Tibial artery (tissue), 4 donors: ENCODE data around the gene PHTF2.

Experiments
- DNase-seq, 2 donors: peaks; one replicate each; pipeline ENCODE4 v3.0.0-alpha.2; 2019
- H3K27ac ChIP-seq, 2 donors: fragments of 200-600 bp; sonication (generic) in 1 of 2; 1 replicate in 1 of 2; 2 replicates in 1 of 2; pipeline ENCODE4 v1.5.1; 2018 to 2019; ENCODE audit warnings: mild to moderate bottlenecking in 1 of 2
- H3K27me3 ChIP-seq, 2 donors: fragments of 200-600 bp; sonication (generic) in 1 of 2; one replicate each; pipeline versions ENCODE4 v1.5.1 to v1.6.0; 2016 to 2019
- H3K36me3 ChIP-seq, 3 donors: fragments of 200-600 bp; sonication (generic) in 2 of 3; one replicate each; pipeline ENCODE4 v1.5.1; 2016 to 2019; ENCODE audit warnings: mild to moderate bottlenecking in 2 of 3
- H3K4me1 ChIP-seq, 4 donors: fragments of 200-600 bp; sonication (generic) in 2 of 4; 1 replicate in 3 of 4; 2 replicates in 1 of 4; pipeline ENCODE4 v1.5.1; 2016 to 2019
- H3K4me3 ChIP-seq, 2 donors: fragments of 200-600 bp; sonication (generic) in 1 of 2; 1 replicate in 1 of 2; 2 replicates in 1 of 2; pipeline ENCODE4 v1.5.1; 2018 to 2019; ENCODE audit warnings: mild to moderate bottlenecking in 2 of 2
- H3K9me3 ChIP-seq, 3 donors: fragments of 200-600 bp; sonication (generic) in 1 of 3; one replicate each; pipeline ENCODE4 v1.5.1; 2016 to 2019
- intact Hi-C: fragments of 100-400 bp; cut with DNase I; formaldehyde crosslinking; loops from one replicate; pipeline ENCODE4 v1.15.0; 2023; ENCODE audit warnings: low total_unique reads
- TF ChIP-seq, protein P1 (sequence below), 2 experiments: fragments of 200-600 bp in 1 of 2; fragments of 450-650 bp in 1 of 2; IDR thresholded peaks; one replicate each; pipeline ENCODE4 v1.5.1; 2017 to 2019; ENCODE audit warnings: antibody characterized with exemption in 2 of 2, mild to moderate bottlenecking in 1 of 2, moderate library complexity in 1 of 2

Gene PHTF2

DNA sequence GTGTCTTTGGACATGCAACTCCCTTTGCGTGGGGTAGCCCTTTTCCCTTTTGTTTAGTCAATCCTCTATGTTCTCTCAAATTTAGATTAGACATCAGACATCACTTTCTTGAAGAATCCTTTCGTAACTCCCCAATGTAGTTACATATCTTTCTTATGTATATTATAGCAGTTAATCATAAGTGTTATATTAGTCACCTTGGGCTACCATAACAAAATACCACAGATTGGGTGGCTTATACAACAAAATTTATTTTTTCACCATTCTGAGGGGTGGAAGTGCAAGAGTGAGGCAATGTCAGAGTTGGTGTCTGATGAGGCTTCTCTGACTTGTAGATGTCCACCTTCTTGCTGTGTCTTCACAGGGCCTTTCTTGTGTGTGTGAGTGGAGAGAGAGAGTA, 105.7 kb downstream of the PHTF2 start:
- H3K4me3 ChIP-seq = no peak overlapping the region
- H3K9me3 ChIP-seq = no peaks in the 10 kb centered on the region
- DNase-seq = no peak
- H3K27me3 ChIP-seq = no peaks in the 10 kb centered on the region
- no peak overlapping the region for H3K27ac ChIP-seq
- TF ChIP-seq, protein P1, sequence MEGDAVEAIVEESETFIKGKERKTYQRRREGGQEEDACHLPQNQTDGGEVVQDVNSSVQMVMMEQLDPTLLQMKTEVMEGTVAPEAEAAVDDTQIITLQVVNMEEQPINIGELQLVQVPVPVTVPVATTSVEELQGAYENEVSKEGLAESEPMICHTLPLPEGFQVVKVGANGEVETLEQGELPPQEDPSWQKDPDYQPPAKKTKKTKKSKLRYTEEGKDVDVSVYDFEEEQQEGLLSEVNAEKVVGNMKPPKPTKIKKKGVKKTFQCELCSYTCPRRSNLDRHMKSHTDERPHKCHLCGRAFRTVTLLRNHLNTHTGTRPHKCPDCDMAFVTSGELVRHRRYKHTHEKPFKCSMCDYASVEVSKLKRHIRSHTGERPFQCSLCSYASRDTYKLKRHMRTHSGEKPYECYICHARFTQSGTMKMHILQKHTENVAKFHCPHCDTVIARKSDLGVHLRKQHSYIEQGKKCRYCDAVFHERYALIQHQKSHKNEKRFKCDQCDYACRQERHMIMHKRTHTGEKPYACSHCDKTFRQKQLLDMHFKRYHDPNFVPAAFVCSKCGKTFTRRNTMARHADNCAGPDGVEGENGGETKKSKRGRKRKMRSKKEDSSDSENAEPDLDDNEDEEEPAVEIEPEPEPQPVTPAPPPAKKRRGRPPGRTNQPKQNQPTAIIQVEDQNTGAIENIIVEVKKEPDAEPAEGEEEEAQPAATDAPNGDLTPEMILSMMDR (IDR thresholded peaks at IDR 0.05) = no peak
- no peaks in the 10 kb centered on the region for H3K4me1 ChIP-seq
- intact Hi-C loops = no loop called here
- H3K36me3 ChIP-seq = peaks cover 3 to 15% (median 4%) of the 10 kb centered on the region in 3 donors

DNA sequence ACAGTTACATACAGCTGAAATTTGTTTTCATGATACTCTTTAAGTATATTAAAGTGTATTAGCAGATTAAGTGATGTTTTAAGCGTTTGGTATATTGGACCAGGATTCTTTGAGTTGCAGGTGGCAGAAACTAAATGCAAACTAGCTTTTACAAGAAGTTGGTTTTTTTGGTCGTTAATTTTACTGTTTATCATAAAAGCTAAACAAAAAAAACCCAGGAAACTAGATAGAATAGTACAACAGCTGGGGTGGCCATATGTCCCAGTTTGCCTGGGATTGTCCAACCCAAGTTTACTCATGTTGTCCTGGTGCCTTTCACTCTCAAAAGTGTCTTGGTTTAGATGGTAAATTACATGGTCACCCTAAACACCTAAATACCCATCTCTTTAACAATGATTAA, 108.7 kb downstream of the PHTF2 start:
- Histone ChIP-seq H3K4me1 (no peaks in the 10 kb centered on the region), H3K36me3 (peaks cover 0 to 6% (median 2%) of the 10 kb centered on the region in 3 donors), H3K9me3 (no peaks in the 10 kb centered on the region), H3K27ac (no peak overlapping the region), H3K4me3 (no peak overlapping the region), H3K27me3 (no peaks in the 10 kb centered on the region)
- DNase-seq = no peak
- TF ChIP-seq, protein P1 (IDR thresholded peaks at IDR 0.05) = no peak
- intact Hi-C loops = no loop called here

DNA sequence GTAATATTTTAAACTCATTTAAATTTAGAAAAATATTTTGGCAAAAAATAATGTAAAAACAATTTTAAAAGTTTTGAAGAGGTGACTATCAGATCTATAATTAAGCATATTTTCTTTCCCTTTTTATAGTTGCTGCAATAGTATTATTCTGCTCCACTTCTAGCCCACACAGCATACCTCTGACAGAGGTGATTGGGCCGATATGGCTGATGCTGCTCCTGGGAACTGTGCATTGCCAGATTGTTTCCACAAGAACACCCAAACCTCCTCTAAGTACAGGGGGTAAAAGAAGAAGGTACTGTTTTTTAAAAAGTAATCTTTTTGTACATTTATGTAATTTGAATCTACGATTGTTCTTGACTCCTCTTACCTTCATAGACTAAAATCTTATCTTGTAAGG, 110.1 kb downstream of the PHTF2 start:
- H3K4me3 ChIP-seq = no peak overlapping the region
- peaks cover 0 to 5% (median 0%) of the 10 kb centered on the region in 3 donors for H3K36me3 ChIP-seq
- TF ChIP-seq, protein P1 (IDR thresholded peaks at IDR 0.05) = no peak
- no peak overlapping the region for H3K27ac ChIP-seq
- H3K27me3 ChIP-seq = no peaks in the 10 kb centered on the region
- intact Hi-C loops = no loop called here
- no peaks in the 10 kb centered on the region for H3K9me3 ChIP-seq
- DNase-seq = no peak
- H3K4me1 ChIP-seq = peaks cover 0 to 7% (median 0%) of the 10 kb centered on the region in 4 donors

DNA sequence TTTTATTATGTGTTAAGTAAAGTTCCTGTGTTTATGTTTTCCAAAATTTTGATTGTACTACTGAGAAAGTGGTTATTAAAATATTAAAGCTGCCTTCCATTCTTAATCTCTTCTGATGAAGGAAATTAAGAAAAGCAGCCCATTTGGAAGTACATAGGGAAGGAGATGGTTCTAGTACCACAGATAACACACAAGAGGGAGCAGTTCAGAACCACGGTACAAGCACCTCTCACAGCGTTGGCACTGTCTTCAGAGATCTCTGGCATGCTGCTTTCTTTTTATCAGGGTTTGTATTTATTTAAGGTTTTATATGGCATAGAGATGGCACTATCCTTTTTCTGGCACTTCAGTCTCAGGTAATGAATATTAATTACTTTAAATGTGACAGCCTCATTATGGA, 111.6 kb downstream of the PHTF2 start:
- Histone ChIP-seq H3K36me3 (peaks cover 0 to 4% (median 0%) of the 10 kb centered on the region in 3 donors), H3K27me3 (no peaks in the 10 kb centered on the region), H3K4me1 (peaks cover 0 to 22% (median 0%) of the 10 kb centered on the region in 4 donors), H3K27ac (no peak overlapping the region), H3K4me3 (no peak overlapping the region), H3K9me3 (no peaks in the 10 kb centered on the region)
- no peak for DNase-seq
- intact Hi-C loops = no loop called here
- TF ChIP-seq, protein P1 (IDR thresholded peaks at IDR 0.05) = no peak

DNA sequence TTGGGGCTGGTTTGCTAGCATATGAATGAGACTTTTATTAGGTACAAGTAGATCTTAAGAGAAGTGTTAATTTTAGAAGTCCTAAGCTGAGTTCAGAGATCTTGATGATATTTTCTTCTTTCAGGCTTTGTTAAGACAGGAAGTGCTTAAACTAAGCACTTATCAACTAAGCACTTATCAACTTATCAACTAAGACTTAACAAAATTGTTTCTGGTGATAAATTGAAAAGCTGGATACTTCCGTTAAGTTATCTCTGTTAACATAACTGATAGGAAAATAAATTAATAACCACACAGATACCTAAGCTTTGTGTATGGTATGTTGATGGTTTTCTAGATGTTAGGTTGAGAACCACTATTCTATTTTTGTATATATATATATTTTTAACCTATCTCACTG, 113.7 kb downstream of the PHTF2 start:
- Histone ChIP-seq H3K9me3 (no peaks in the 10 kb centered on the region), H3K4me3 (no peak overlapping the region), H3K4me1 (peaks cover 0 to 22% (median 0%) of the 10 kb centered on the region in 4 donors), H3K27ac (no peak overlapping the region), H3K27me3 (no peaks in the 10 kb centered on the region), H3K36me3 (no peaks in the 10 kb centered on the region)
- TF ChIP-seq, protein P1 (IDR thresholded peaks at IDR 0.05) = no peak
- intact Hi-C loops = no loop called here
- DNase-seq = no peak
